GM10847 (cell line): ENCODE results near the gene PIP.

Experiments used
- POLR2A ChIP-seq: IDR thresholded peaks from 2 replicates; pipeline ENCODE4 v1.6.1; 2011; ENCODE audit not compliant: insufficient read length; ENCODE audit errors: extremely low read depth

PIP gene

GRCh38 chr7:143131781-143132180 lies at the start of gene PIP:
Gene PIP, plus strand, starts transcription at chr7:143132077. Its CDS starts 40 bp downstream, at chr7:143132117.
- TF ChIP-seq POLR2A = no peak

- no peak for TF ChIP-seq POLR2A
Observed at GRCh38 chr7:143085109-143085508, 46.8 kb upstream of the PIP start.

GRCh38 chr7:143096146-143096545 lies 35.7 kb upstream of the PIP start:
- no peak for TF ChIP-seq POLR2A

GRCh38 chr7:143104759-143105158 lies 27.1 kb upstream of the PIP start:
- no peak for TF ChIP-seq POLR2A

- TF ChIP-seq POLR2A = no peak
Observed at GRCh38 chr7:143117395-143117794, 14.5 kb upstream of the PIP start.

GRCh38 chr7:143120691-143121405 lies 11.0 kb upstream of the PIP start:
- TF ChIP-seq POLR2A = no peak

GRCh38 chr7:143126146-143126545 lies 5.7 kb upstream of the PIP start:
- no peak for TF ChIP-seq POLR2A

GRCh38 chr7:143129051-143129450 lies 2.8 kb upstream of the PIP start:
- no peak for TF ChIP-seq POLR2A

- TF ChIP-seq POLR2A = no peak
Observed at GRCh38 chr7:143129477-143129876, 2.4 kb upstream of the PIP start.

GRCh38 chr7:143130541-143130940 lies 1.3 kb upstream of the PIP start:
- TF ChIP-seq POLR2A = no peak

- TF ChIP-seq POLR2A = no peak
Observed at GRCh38 chr7:143147070-143147469, 15.2 kb downstream of the PIP start.

- TF ChIP-seq POLR2A = no peak
Observed at GRCh38 chr7:143148050-143148449, 16.2 kb downstream of the PIP start.

GRCh38 chr7:143148651-143149050 lies 16.8 kb downstream of the PIP start:
- no peak for TF ChIP-seq POLR2A

- TF ChIP-seq POLR2A = no peak
Observed at GRCh38 chr7:143171697-143172096, 39.8 kb downstream of the PIP start.

GRCh38 chr7:143172354-143172753 lies 40.5 kb downstream of the PIP start:
- no peak for TF ChIP-seq POLR2A

GRCh38 chr7:143176128-143176527 lies 44.3 kb downstream of the PIP start:
- TF ChIP-seq POLR2A = no peak

- TF ChIP-seq POLR2A = no peak
Observed at GRCh38 chr7:143177374-143178119, 45.7 kb downstream of the PIP start.

GRCh38 chr7:143181349-143181748 lies 49.5 kb downstream of the PIP start:
- TF ChIP-seq POLR2A = no peak
